ENCODE measurements around the gene SACS.

The SACS gene

GRCh38 chr13:23279321-23279720 is 154.2 kb downstream of the SACS start:
- no peak for DNase-seq

Data from activated effector memory CD4-positive, alpha-beta T cell treated with anti-CD3 and anti-CD28 coated beads, Interleukin-2, amount 50 U/mL, for 16 hours (primary cell).